AG04449 (cell line): ENCODE data around the gene NAB1.
"Not testable (repeated sequence)": the region's sequence is repeated elsewhere in the genome, so short reads cannot be mapped to it uniquely, and the experiment has no call there.

ENCODE experiments used
- CTCF ChIA-PET: fragments of 350-600 bp; formaldehyde crosslinking; extraction: SDS; loops from one replicate; lab custom pipeline; 2021; ENCODE audit warnings: antibody characterized with exemption; lab: Yijun Ruan, JAX
- POLR2A ChIA-PET: fragments of 400-600, 350-600 bp; formaldehyde crosslinking; extraction: SDS; loops from one replicate; lab custom pipeline; 2020; ENCODE audit warnings: antibody characterized with exemption, inconsistent platforms; lab: Yijun Ruan, JAX
- DNase-seq: peaks from one replicate; pipeline ENCODE4 v3.0.0-alpha.2; 2010; ENCODE audit warnings: low read depth, low spot score
- H3K4me3 ChIP-seq: 2 replicates; pipeline ENCODE4 v1.5.1; 2011; ENCODE audit warnings: low read depth, mild to moderate bottlenecking, control low read depth, low read length
- TF ChIP-seq, protein P1 (sequence below): IDR thresholded peaks from one replicate; pipeline ENCODE4 v1.5.1; 2011; ENCODE audit warnings: mild to moderate bottlenecking, moderate library complexity, low read length, control low read depth, inconsistent platforms; ENCODE audit not compliant: insufficient read depth; ENCODE audit errors: missing control alignments

NAB1 gene

DNA sequence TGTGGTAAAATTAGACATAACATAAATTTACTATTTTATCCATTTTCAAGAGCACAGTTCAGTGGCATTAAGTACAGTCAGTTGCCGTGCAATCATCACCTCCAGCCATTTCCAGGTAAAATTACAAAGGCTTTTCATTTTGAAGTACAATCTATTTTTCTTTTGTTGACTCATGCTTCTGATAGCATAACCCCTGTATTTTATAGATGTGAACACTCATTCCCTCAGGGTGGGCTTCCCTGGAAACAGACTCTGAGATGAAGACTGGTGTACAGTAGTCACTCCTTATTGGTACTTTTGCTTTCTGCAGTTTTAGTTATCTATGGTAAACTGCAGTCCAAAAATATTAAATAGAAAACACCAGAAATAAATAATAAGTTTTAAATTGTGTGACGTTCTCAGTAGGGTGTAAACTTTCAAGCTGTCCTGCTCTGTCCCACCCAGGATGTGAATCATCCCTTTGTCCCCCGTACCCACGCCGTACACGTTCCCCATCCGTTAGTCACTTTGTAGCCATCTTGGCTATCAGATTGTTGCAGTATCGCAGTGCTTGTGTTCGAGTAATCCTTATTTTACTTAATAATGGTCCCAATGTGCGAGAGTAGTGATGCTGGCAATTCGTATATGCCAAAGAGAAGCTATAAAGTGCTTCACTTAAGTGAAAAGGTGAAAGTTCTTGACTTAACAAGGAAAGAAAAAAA, 41.1 kb upstream of the NAB1 start:
- DNase-seq: no peak
- ChIA-PET POLR2A (no interaction called here), CTCF (no interaction called here)
- no peak overlapping the region for H3K4me3 ChIP-seq
- TF ChIP-seq, protein P1, sequence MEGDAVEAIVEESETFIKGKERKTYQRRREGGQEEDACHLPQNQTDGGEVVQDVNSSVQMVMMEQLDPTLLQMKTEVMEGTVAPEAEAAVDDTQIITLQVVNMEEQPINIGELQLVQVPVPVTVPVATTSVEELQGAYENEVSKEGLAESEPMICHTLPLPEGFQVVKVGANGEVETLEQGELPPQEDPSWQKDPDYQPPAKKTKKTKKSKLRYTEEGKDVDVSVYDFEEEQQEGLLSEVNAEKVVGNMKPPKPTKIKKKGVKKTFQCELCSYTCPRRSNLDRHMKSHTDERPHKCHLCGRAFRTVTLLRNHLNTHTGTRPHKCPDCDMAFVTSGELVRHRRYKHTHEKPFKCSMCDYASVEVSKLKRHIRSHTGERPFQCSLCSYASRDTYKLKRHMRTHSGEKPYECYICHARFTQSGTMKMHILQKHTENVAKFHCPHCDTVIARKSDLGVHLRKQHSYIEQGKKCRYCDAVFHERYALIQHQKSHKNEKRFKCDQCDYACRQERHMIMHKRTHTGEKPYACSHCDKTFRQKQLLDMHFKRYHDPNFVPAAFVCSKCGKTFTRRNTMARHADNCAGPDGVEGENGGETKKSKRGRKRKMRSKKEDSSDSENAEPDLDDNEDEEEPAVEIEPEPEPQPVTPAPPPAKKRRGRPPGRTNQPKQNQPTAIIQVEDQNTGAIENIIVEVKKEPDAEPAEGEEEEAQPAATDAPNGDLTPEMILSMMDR: no peak

DNA sequence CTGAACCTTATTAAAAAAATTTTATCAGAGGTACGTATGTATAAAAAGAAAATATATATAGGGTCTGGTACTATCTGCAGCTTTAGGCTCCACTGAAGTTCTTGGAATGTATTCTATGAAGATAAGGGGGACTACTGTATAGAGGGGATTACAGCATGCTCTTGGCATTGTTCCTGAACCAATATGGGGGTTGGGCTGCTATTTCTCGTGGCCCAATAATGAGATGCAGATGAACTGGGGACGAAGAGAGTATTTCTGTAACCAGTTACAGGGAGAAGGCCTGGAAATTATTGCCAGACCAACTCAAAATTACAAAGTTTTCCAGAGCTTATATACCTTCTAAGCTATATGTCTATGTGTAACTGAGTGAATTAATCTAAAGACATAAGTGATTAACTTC, 40.0 kb upstream of the NAB1 start:
- CTCF ChIA-PET, H3K4me3 ChIP-seq, DNase-seq, POLR2A ChIA-PET: not testable (repeated sequence)

DNA sequence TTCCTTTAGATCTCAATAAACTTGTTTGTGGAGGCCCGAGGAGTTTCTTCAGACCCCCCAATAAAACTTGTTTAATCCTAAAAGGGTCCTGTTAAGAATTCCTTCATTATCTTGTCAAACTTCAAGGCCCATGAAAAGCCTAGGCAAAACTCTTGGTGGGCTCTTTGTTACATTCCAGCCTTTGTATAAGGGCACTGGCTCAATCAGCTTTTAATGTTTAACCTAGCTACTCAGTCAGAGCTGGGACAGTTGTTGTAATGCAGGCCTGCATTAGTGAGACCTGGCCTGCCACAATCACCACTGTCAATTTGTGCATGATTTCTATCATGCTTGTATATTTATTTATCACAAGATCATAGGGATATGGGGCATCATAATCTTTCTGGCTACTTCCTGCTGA, 39.5 kb upstream of the NAB1 start:
- CTCF ChIA-PET, POLR2A ChIA-PET, H3K4me3 ChIP-seq, DNase-seq: not testable (repeated sequence)

DNA sequence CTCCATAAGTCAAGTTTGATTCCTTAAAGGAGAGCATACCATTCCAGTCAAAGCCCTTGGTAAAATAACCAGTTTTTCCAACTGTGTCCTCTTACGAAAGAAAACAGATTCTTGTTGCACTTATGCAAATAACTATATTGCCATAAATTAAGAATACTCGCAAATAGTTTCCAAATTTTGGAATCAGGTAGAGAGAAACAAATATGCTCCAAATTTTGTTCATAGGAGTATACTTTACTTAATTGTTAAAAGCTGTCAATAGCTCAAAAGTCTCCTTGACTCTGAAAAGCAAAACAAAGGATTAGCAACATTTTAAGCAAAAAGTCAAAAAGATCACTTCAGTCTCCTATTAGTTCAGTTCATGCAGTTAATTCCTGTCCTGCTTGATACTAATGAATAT, 38.4 kb upstream of the NAB1 start:
- CTCF ChIA-PET: not testable (repeated sequence)

DNA sequence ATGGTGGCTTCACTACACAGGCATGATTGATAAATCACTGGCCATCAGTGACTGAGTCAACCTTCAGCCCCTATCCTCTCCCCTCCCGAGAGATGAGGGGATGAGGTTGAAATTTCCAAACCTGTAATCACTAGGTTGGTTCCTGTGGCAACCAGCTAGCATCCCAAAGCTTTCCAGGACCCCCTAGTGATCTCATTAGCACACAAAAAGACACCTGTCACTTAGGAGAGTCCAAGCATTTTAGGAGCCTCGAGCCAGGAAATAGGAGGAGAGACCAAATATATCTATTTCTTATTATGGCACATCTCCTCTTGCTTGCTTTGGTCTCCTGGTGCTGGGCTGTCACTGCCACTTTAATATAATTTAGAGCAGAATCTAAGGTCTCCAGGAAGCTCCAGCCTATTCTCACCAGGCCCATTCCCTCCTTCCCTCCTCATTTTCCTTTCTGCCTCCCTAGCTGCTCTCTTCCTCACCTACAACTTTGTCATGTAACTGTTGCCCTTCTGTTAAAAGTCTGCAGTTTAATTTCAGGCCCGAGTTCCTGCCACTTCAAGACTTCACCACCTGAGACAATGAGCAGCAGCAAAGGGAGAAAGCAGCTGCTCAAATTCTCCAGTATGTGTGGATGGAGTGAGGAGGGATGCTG, 33.2 kb upstream of the NAB1 start:
- H3K4me3 ChIP-seq: no peak overlapping the region
- TF ChIP-seq, protein P1: no peak
- DNase-seq: no peak
- ChIA-PET CTCF (no interaction called here), POLR2A (no interaction called here)

More for the DNA sequence above, 38.4 kb upstream of the NAB1 start:
- DNase-seq, H3K4me3 ChIP-seq, POLR2A ChIA-PET: not testable (repeated sequence)

DNA sequence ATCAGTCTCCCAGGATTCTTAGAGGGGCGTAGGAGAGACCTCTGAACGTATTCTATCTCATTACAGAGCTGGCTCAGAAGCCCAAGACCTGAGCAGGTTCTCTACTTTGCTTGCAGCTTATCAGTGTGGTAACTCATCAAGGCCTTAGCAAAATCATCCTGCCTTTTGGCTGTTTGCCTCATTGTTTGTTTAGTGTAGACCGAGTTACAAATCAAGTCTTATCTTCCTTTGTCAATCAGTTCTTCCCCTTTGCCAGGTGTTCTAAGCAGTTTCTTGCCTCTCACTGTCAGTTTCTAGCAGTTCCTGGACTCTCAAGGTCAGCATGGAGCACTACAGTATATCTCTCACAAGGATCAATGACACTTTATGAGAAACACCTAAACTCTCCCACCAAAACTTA, 30.9 kb upstream of the NAB1 start:
- TF ChIP-seq, protein P1: no peak
- CTCF ChIA-PET: no interaction called here
- POLR2A ChIA-PET: no interaction called here
- DNase-seq: no peak
- no peak overlapping the region for H3K4me3 ChIP-seq

DNA sequence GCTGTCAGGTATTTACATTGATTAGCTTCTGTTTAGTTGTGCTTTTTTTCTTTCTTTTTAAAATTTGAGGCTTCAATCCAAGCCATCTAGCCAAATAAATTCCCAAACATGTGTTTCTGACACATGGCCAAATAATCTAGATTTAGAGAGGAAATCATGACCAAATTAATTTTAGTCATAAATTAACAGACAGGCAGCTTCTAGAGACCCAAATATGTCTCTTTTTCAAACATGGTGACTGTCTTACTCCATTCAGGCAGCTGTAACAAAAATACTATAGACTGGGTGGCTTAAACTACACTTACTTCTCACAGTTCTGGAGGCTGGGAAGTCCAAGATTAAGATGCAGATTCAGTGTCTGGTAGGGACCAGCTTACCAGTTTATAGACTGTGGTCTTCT, 23.2 kb upstream of the NAB1 start:
- TF ChIP-seq, protein P1: no peak
- ChIA-PET CTCF (no interaction called here), POLR2A (no interaction called here)
- no peak overlapping the region for H3K4me3 ChIP-seq
- no peak for DNase-seq
